ENCODE measurements around the gene LINS1.

Gene LINS1

GRCh38 chr15:100642213-100642949, 40.4 kb upstream of the LINS1 start:
- TF ChIP-seq CTCF (conservative IDR thresholded peaks at IDR 0.05) (no peak), ZFX (IDR thresholded peaks at IDR 0.05) (no peak)

GRCh38 chr15:100638177-100638730, 36.3 kb upstream of the LINS1 start:
- TF ChIP-seq ZFX (IDR thresholded peaks at IDR 0.05) (no peak), CTCF (conservative IDR thresholded peaks at IDR 0.05) (no peak)

More at GRCh38 chr15:100642213-100642949, 40.4 kb upstream of the LINS1 start:
- no peak overlapping the region for H3K27ac ChIP-seq

GRCh38 chr15:100635406-100636071, 33.6 kb upstream of the LINS1 start:
- H3K27ac ChIP-seq = no peak overlapping the region
- TF ChIP-seq ZFX (IDR thresholded peaks at IDR 0.05) (no peak), CTCF (conservative IDR thresholded peaks at IDR 0.05) (no peak)

More at GRCh38 chr15:100638177-100638730, 36.3 kb upstream of the LINS1 start:
- no peak overlapping the region for H3K27ac ChIP-seq

- H3K27ac ChIP-seq = peak overlapping the region; percentile 28
- TF ChIP-seq ZFX (IDR thresholded peaks at IDR 0.05) = no peak
- no peak for TF ChIP-seq CTCF (conservative IDR thresholded peaks at IDR 0.05)
Observed at GRCh38 chr15:100633763-100634075, 31.7 kb upstream of the LINS1 start.

- TF ChIP-seq CTCF (conservative IDR thresholded peaks at IDR 0.05) = no peak
- TF ChIP-seq ZFX (IDR thresholded peaks at IDR 0.05) = no peak
- H3K27ac ChIP-seq = no peak overlapping the region
Observed at GRCh38 chr15:100631831-100632230, 29.8 kb upstream of the LINS1 start.

- no peak overlapping the region for H3K27ac ChIP-seq
- TF ChIP-seq ZFX (IDR thresholded peaks at IDR 0.05) (no peak), CTCF (conservative IDR thresholded peaks at IDR 0.05) (no peak)
Observed at GRCh38 chr15:100628746-100629145, 26.8 kb upstream of the LINS1 start.

- TF ChIP-seq CTCF (conservative IDR thresholded peaks at IDR 0.05) (peak; percentile 87), ZFX (IDR thresholded peaks at IDR 0.05) (no peak)
- no peak overlapping the region for H3K27ac ChIP-seq
Observed at GRCh38 chr15:100627789-100628395, 25.9 kb upstream of the LINS1 start.

Measured in C4-2B (cell line).